DMS153 treated with DMSO at 0.1 percent for 48 hours (cell line): ENCODE results near the gene FANCC.

Experiments
- DNase-seq: peaks from one replicate; lab custom pipeline; 2025; ENCODE audit not compliant: unreplicated experiment; lab: John Stamatoyannopoulos, UW

The FANCC gene

GRCh38 chr9:95127249-95128176 lies 190.0 kb downstream of the FANCC start:
- peak; percentile 60 for DNase-seq

GRCh38 chr9:95126739-95127138 lies 190.8 kb downstream of the FANCC start:
- no peak for DNase-seq

GRCh38 chr9:95125652-95126051 lies 191.9 kb downstream of the FANCC start:
- DNase-seq, result no peak

- peak; percentile 78 for DNase-seq
Observed at GRCh38 chr9:95124582-95125367, 192.7 kb downstream of the FANCC start.

- DNase-seq, result no peak
Observed at GRCh38 chr9:95120781-95121370, 196.6 kb downstream of the FANCC start.

DNA sequence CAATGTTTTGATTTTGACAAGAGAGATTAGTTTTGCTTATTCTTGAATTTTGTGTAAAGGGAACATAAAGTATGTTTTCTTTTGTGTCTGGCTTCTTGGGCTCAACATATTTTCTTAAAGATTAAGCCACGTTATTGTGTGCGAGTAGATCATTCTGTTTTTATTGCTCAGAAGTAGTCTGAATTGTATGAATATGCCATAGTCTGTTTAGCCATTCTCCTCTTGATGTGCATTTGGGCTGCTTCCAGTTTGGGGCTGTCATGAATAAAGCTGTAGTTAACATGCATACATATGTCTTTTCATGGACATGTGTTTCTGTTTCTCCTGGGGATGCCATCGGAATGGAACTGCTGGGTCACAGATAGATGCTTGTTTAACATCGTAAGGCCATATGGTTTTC lies 198.9 kb downstream of the FANCC start:
- DNase-seq, result no peak

DNA sequence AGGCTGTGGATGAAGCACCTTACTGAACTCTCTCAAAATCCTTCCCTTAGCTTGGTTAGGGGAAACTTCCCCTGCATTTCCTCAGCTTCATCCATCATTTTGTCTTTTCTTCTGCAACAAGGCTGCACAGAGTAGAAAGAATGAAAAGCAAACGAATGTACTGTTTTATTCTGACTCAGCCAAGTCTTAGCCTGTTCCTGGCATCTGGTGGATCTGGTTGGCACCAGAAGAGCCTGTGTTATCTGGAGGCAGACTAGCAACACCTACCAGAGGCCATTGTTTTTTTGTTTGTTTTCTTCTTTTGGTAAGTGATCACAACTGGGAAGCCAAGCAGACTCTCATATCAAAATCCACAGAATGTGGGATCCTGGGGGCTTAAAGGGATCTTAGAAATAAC lies 200.7 kb downstream of the FANCC start:
- DNase-seq, result no peak

GRCh38 chr9:95116002-95116807 lies 201.3 kb downstream of the FANCC start:
- no peak for DNase-seq

DNA sequence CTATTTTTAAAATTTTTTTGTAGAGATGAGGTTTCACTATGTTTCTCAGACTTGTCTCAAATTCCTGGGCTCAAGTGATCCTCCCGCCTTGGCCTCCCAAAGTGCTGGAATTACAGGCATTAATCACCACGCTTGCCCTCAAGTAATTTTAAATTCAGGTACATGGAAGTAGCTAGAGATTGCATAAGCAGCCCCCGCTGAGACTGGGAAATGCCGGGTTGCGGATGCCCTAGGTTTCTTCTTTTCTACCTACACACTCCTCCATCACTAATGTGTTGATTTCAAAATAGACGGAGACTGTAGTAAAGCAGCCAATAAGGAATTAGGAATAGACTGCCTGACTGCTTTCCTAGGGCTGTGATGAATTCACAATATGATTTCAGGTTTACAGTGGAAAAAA lies 202.4 kb downstream of the FANCC start:
- DNase-seq, result no peak

- DNase-seq, result no peak
Observed at GRCh38 chr9:95112436-95113280, 204.9 kb downstream of the FANCC start.

DNA sequence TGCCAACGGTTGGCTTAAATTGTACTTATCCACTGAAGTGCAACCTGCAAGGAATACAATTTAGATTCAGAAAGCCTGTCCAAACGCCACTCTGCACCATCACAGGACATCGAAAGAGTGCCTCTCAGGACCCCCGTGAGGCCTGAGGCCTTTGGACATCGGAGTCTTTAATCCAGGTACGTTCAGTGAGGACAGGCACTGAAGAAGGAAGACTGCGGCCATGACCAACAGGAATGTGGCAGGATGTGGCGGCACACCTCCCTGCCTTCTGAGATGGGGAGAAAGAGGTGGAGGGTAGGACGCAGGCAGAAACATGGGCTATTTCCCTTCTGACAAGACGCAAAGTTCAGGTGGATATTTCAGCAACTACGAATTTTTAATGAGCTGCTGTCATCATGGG lies 205.8 kb downstream of the FANCC start:
- no peak for DNase-seq

- no peak for DNase-seq
Observed at GRCh38 chr9:95110921-95111525, 206.5 kb downstream of the FANCC start.

GRCh38 chr9:95109456-95109855 lies 208.1 kb downstream of the FANCC start:
- DNase-seq, result no peak

DNA sequence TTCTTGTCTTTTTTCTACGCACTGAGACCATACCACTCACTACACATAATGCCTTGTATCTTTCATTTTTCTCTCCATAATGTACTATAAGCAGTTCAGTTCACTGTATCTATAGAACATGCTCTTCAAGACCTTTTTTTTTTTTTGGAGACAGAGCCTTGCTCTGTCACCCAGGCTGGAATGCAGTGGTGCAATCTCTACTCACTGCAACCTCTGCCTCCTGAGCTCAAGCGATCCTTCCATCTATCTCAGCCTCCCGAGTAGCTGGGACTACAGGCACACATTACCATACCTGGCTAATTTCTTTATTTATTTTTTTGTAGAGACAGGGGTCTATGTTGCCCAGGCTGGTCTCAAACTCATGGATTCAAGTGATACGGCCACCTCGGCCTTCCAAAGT lies 208.7 kb downstream of the FANCC start:
- no peak for DNase-seq

DNA sequence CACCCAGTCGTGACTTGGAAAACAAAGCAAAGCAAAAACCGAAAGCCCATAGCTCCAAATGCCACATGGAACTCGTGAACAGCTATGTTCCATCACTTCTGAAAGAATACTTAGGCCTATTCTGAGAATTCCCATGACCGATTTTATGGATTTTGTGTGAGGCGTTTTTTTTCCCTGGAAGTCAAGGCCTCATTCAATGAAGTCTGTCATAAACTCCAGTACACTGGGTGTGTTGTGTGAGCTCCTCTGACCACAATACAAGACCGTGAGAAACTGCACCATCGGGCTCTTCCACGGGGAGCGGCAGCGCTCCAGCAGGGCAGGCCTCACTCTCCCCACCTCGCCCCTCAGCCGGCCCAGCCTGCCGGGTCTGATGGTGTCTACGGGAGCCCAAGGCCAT lies 209.5 kb downstream of the FANCC start:
- no peak for DNase-seq

GRCh38 chr9:95107001-95107749 lies 210.3 kb downstream of the FANCC start:
- no peak for DNase-seq

DNA sequence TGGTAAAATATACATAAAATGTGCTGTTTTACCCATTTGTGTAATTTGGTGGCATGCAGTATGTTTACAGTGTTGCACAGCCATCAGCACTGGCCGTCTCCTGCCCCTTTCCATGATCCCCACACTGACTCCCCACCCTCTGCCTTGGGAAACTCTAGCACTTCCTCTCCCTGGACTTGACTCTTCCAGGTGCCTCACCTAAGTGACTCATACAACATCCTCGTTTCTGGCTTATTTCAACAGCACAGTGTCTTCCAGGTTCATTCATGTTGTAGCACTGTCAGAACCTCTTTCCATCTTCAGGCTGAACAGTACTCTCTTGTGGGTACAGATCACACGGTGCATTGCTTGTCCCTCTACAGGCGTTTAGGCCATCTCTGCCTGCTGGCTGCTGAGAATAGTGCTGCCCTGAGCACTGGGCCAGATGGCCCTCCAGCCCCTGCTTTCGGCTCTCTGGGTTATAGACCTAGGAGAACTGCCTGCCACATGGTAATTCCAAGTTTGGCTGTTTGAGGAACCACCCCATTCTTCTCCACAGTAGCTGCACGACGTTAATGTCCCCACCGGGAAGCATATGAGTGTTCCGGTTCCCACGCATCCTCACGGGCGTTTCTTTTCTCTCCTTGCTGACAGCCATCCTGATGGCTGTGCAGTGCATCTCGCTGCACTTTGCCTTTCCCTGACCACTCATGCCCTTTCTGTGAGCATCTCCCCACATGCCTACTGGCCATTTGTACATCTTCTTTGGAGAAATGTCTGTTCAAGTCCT lies 211.8 kb downstream of the FANCC start:
- no peak for DNase-seq

DNA sequence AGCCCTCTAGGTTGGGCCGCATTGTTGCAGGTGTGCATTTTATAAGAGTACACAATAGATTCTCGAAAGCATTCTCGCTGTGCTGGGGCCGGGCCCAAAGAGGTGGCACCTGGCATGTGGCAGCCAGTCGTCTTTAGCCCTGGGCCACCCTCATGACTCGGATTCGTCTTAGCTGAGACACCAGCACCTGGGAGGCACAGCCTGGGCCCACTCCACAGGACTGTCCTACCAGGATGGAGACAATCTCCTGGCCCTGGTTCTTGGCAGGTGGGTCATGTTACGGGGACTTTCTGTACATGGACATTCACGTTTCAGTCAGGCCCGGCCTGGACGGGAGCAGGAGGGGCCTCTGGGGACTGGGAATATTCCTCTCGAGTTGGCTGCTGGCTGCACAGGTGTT lies 212.5 kb downstream of the FANCC start:
- DNase-seq, result no peak
